Left lung (tissue), 10 donors: ENCODE data around the gene REG1B. TPM values are rescaled to one million over a fixed set of nuclear protein-coding genes. Genes with fewer than 3 reads are reported as not detected.
"Not testable (repeated sequence)": the region's sequence is repeated elsewhere in the genome, so short reads cannot be mapped to it uniquely, and the experiment has no call there.

Experiments used
- ATAC-seq: fragments of 200-7000 bp; cut with Tn5 transposase; one replicate; pipeline ENCODE4 v1.9.1; 2020; ENCODE audit warnings: moderate library complexity
- DNase-seq, 4 donors: peaks; one replicate each; pipeline ENCODE4 v3.0.0-alpha.2; 2013 to 2020
- H3K27ac ChIP-seq, 2 donors: fragments of 200-600 bp; sonication (generic) in 1 of 2; one replicate each; pipeline versions ENCODE4 v1.5.0 to v1.8.0; 2020 to 2021
- H3K27me3 ChIP-seq, 2 donors: fragments of 200-600 bp; sonication (generic) in 1 of 2; one replicate each; pipeline versions ENCODE4 v1.5.0 to v1.8.0; 2020 to 2021
- H3K36me3 ChIP-seq, 2 donors: fragments of 200-600 bp; sonication (generic) in 1 of 2; one replicate each; pipeline versions ENCODE4 v1.5.0 to v1.8.0; 2020 to 2021
- H3K4me1 ChIP-seq, 2 donors: fragments of 200-600 bp; one replicate each; pipeline ENCODE4 v1.8.0; 2021
- H3K4me3 ChIP-seq, 2 donors: fragments of 200-600 bp; sonication (generic) in 1 of 2; one replicate each; pipeline versions ENCODE4 v1.5.0 to v1.8.0; 2020 to 2021; ENCODE audit warnings: mild to moderate bottlenecking in 1 of 2
- H3K9me3 ChIP-seq, 2 donors: fragments of 200-600 bp; sonication (generic) in 1 of 2; one replicate each; pipeline versions ENCODE4 v1.5.0 to v1.8.0; 2020 to 2021
- intact Hi-C, 2 donors: fragments of 100-400 bp; cut with DNase I; formaldehyde crosslinking; loops; one replicate each; pipeline versions ENCODE4 v1.11.2 to v1.14.2; 2022
- polyA plus RNA-seq, 6 donors: library from polyadenylated mRNA; unstranded; fragments of 120-200 nt; gene quantifications; one replicate each; pipeline ENCODE4 v1.2.1, GENCODE V29; 2013; ENCODE audit not compliant: insufficient read length in 6 of 6
- total RNA-seq, 2 donors: library from RNA; stranded (reverse); fragmentation: NEBNext Ultra II Directional; extraction: Animal tissue kit (Norgen Biotek cat#: 25700); gene quantifications; one replicate each; pipeline ENCODE4 v1.2.1, GENCODE V29; 2021
- TF ChIP-seq, protein P1 (sequence below), 2 donors: fragments of 200-600 bp; sonication (generic) in 1 of 2; IDR thresholded peaks; one replicate each; pipeline versions ENCODE4 v1.5.0 to v1.8.0; 2021; ENCODE audit warnings: antibody characterized with exemption in 2 of 2
- donor health status: DM: no; HTN: yes; CAD: no.
- donor health status: DM: no; HTN: no; CAD: no.

The REG1B gene
- total and polyA plus RNA-seq, 8 donors, result not detected

DNA sequence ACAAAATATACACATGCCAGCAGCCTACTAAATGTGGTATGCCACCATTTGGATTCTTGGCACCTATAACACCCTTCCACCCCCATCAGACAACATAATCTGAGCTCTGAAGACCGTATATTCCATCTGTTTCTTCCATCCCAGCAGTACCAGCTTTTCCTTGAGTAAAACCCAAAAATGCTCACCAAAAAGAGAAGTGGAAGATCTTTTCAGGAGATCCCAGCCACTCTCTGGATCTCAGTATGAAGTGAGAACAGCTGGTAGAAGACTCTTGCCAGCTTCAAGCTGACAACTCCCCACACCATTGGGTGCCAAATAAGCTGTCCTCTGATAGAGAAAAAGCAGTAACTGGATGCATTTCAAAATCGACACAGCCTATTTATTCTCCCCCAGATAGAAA, 22.6 kb downstream of the REG1B start:
- no peak overlapping the region for H3K4me3 ChIP-seq
- DNase-seq (no peak), ATAC-seq (no peak)
- no peak overlapping the region for H3K27ac ChIP-seq
- peaks cover 0 to 2% of the 10 kb centered on the region in 2 donors for H3K9me3 ChIP-seq
- no peaks in the 10 kb centered on the region for H3K27me3 ChIP-seq
- H3K4me1 ChIP-seq, result no peaks in the 10 kb centered on the region
- intact Hi-C loops, result no loop called here
- TF ChIP-seq, protein P1, sequence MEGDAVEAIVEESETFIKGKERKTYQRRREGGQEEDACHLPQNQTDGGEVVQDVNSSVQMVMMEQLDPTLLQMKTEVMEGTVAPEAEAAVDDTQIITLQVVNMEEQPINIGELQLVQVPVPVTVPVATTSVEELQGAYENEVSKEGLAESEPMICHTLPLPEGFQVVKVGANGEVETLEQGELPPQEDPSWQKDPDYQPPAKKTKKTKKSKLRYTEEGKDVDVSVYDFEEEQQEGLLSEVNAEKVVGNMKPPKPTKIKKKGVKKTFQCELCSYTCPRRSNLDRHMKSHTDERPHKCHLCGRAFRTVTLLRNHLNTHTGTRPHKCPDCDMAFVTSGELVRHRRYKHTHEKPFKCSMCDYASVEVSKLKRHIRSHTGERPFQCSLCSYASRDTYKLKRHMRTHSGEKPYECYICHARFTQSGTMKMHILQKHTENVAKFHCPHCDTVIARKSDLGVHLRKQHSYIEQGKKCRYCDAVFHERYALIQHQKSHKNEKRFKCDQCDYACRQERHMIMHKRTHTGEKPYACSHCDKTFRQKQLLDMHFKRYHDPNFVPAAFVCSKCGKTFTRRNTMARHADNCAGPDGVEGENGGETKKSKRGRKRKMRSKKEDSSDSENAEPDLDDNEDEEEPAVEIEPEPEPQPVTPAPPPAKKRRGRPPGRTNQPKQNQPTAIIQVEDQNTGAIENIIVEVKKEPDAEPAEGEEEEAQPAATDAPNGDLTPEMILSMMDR (IDR thresholded peaks at IDR 0.05), result no peak
- H3K36me3 ChIP-seq, result no peaks in the 10 kb centered on the region

DNA sequence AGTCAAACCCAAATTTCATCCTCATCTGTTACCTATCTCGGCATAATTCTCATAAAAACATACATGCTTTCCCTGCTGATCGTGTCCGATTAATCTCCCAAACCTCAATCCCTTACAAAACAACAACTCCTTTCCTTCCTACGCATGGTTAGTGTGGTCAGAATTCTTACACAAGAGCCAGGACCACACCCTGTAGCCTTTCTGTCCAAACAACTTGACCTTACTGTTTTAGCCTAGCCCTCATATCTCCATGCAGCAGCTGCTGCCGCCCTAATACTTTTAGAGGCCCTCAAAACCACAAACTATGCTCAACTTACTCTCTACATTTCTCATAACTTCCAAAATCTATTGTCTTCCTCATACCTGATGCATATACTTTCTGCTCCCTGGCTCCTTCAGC, 33.0 kb downstream of the REG1B start:
- H3K27me3 ChIP-seq, H3K27ac ChIP-seq, H3K4me1 ChIP-seq, H3K4me3 ChIP-seq, ATAC-seq, DNase-seq, intact Hi-C loops, H3K9me3 ChIP-seq, H3K36me3 ChIP-seq: not testable (repeated sequence)

- H3K9me3 ChIP-seq, ATAC-seq, intact Hi-C loops, DNase-seq, H3K27me3 ChIP-seq, H3K4me3 ChIP-seq, H3K27ac ChIP-seq, H3K4me1 ChIP-seq, H3K36me3 ChIP-seq: not testable (repeated sequence)
These were observed 34.3 kb downstream of the REG1B start for GRCh38 chr2:79053486-79053885.

GRCh38 chr2:79041032-79041448, 46.8 kb downstream of the REG1B start:
- TF ChIP-seq, protein P1 (IDR thresholded peaks at IDR 0.05), result no peak
- intact Hi-C loops, result no loop called here
- H3K27me3 ChIP-seq, result no peaks in the 10 kb centered on the region
- H3K27ac ChIP-seq, result no peak overlapping the region
- no peaks in the 10 kb centered on the region for H3K4me1 ChIP-seq
- H3K4me3 ChIP-seq, result no peak overlapping the region
- no peaks in the 10 kb centered on the region for H3K36me3 ChIP-seq
- ATAC-seq, result peak; percentile 25
- DNase-seq, result peak in 2 of 4 donors; percentile 1 to 15
- H3K9me3 ChIP-seq, result no peaks in the 10 kb centered on the region

GRCh38 chr2:79039944-79040343, 47.8 kb downstream of the REG1B start:
- Histone ChIP-seq H3K4me1 (no peaks in the 10 kb centered on the region), H3K9me3 (no peaks in the 10 kb centered on the region), H3K4me3 (no peak overlapping the region), H3K36me3 (no peaks in the 10 kb centered on the region), H3K27ac (no peak overlapping the region), H3K27me3 (no peaks in the 10 kb centered on the region)
- DNase-seq, result no peak
- ATAC-seq, result no peak
- TF ChIP-seq, protein P1 (IDR thresholded peaks at IDR 0.05), result no peak
- intact Hi-C loops, result no loop called here

Other genes with a start within 250 kb of the REG1B start
- not detected for gene REG3G, start 62.3 kb downstream of the REG1B start, total RNA-seq
- not detected for gene REG3G, start 62.3 kb downstream of the REG1B start, polyA plus RNA-seq
- not detected for gene REG1A, start 32.5 kb upstream of the REG1B start, total RNA-seq
- not detected for gene REG1A, start 32.5 kb upstream of the REG1B start, polyA plus RNA-seq
- gene REG3A, start 71.8 kb upstream of the REG1B start, total RNA-seq, result not detected
- gene REG3A, start 71.8 kb upstream of the REG1B start, polyA plus RNA-seq, result not detected